H9 (cell line): ENCODE results near the gene DNAAF5. TPM values are rescaled to one million over a fixed set of nuclear protein-coding genes. Genes with fewer than 3 reads are reported as not detected.

Source experiments
- DNase-seq: peaks from one replicate; pipeline ENCODE4 v3.0.0-alpha.2; 2017
- H2AFZ ChIP-seq: one replicate; pipeline ENCODE4 v1.6.1; 2013; ENCODE audit warnings: mild to moderate bottlenecking, low read length, control low read depth, moderate library complexity
- H2AK5ac ChIP-seq: 2 replicates; pipeline ENCODE4 v1.6.1; 2013; ENCODE audit warnings: low read length, control low read depth, mixed read lengths; ENCODE audit not compliant: insufficient read length
- H2BK120ac ChIP-seq: one replicate; pipeline ENCODE4 v1.6.1; 2013; ENCODE audit warnings: low read depth, mild to moderate bottlenecking, low read length, control low read depth, inconsistent platforms; ENCODE audit not compliant: poor library complexity, severe bottlenecking
- H2BK12ac ChIP-seq: 2 replicates; pipeline ENCODE4 v1.6.1; 2013; ENCODE audit warnings: low read length, control low read depth, mixed read lengths, low read depth; ENCODE audit not compliant: insufficient read length
- H2BK15ac ChIP-seq: 2 replicates; pipeline ENCODE4 v1.6.1; 2013; ENCODE audit warnings: low read depth, low read length, control low read depth
- H2BK20ac ChIP-seq: one replicate; pipeline ENCODE4 v1.6.1; 2013; ENCODE audit warnings: low read depth, mild to moderate bottlenecking, low read length, control low read depth, inconsistent platforms; ENCODE audit not compliant: poor library complexity, severe bottlenecking
- H2BK5ac ChIP-seq: 2 replicates; pipeline ENCODE4 v1.6.1; 2013; ENCODE audit warnings: low read length, control low read depth, mixed read lengths; ENCODE audit not compliant: insufficient read length
- H3K14ac ChIP-seq: 2 replicates; pipeline ENCODE4 v1.6.1; 2013; ENCODE audit warnings: low read length, control low read depth; ENCODE audit not compliant: insufficient read depth
- H3K18ac ChIP-seq: 2 replicates; pipeline ENCODE4 v1.6.1; 2013; ENCODE audit warnings: low read depth, mild to moderate bottlenecking, mixed read lengths, low read length, control low read depth; ENCODE audit not compliant: insufficient read length
- H3K23ac ChIP-seq: 2 replicates; pipeline ENCODE4 v1.6.1; 2013; ENCODE audit warnings: low read length, control low read depth, mixed read lengths, low read depth; ENCODE audit not compliant: insufficient read length
- H3K23me2 ChIP-seq: 2 replicates; pipeline ENCODE4 v1.6.1; 2013; ENCODE audit warnings: low read depth, mild to moderate bottlenecking, mixed read lengths, low read length, control low read depth; ENCODE audit not compliant: insufficient read length, poor library complexity, severe bottlenecking
- H3K27ac ChIP-seq: 2 replicates; pipeline ENCODE4 v1.5.1; 2013; ENCODE audit warnings: low read length, control low read depth, mixed read lengths, low read depth; ENCODE audit not compliant: insufficient read length
- H3K27me3 ChIP-seq: 2 replicates; pipeline ENCODE4 v1.6.1; 2013; ENCODE audit warnings: low read length, control low read depth, inconsistent platforms; ENCODE audit not compliant: insufficient read depth
- H3K4ac ChIP-seq: 2 replicates; pipeline ENCODE4 v1.6.1; 2013; ENCODE audit warnings: low read depth, mild to moderate bottlenecking, control low read depth, inconsistent platforms, low read length, moderate library complexity
- H3K4me1 ChIP-seq: 2 replicates; pipeline ENCODE4 v1.6.1; 2013; ENCODE audit warnings: low read length, control low read depth, inconsistent platforms; ENCODE audit not compliant: insufficient read depth
- H3K4me2 ChIP-seq: 2 replicates; pipeline ENCODE4 v1.6.1; 2013; ENCODE audit warnings: low read length, control low read depth, mixed read lengths; ENCODE audit not compliant: insufficient read length, insufficient read depth
- H3K56ac ChIP-seq: 2 replicates; pipeline ENCODE4 v1.6.1; 2013; ENCODE audit warnings: low read depth, mild to moderate bottlenecking, mixed read lengths, low read length, control low read depth; ENCODE audit not compliant: insufficient read length
- H3K79me1 ChIP-seq: 2 replicates; pipeline ENCODE4 v1.6.1; 2013; ENCODE audit warnings: low read depth, mild to moderate bottlenecking, moderate library complexity, low read length, control low read depth, inconsistent platforms; ENCODE audit not compliant: insufficient read depth, poor library complexity, severe bottlenecking
- H3K79me2 ChIP-seq: 2 replicates; pipeline ENCODE4 v1.6.1; 2013; ENCODE audit warnings: low read length, control low read depth, inconsistent platforms; ENCODE audit not compliant: insufficient read depth
- H3K9ac ChIP-seq: 2 replicates; pipeline ENCODE4 v1.6.1; 2013; ENCODE audit warnings: low read length, control low read depth, mixed read lengths; ENCODE audit not compliant: insufficient read length; ENCODE audit errors: extremely low read depth
- H3K9me3 ChIP-seq: one replicate; pipeline ENCODE4 v1.6.1; 2013; ENCODE audit warnings: low read depth, low read length, inconsistent platforms; ENCODE audit not compliant: control insufficient read depth
- H3T11ph ChIP-seq: one replicate; pipeline ENCODE4 v1.6.1; 2013; ENCODE audit warnings: mild to moderate bottlenecking, low read length, control low read depth, inconsistent platforms
- H4K20me1 ChIP-seq: one replicate; pipeline ENCODE4 v1.6.1; 2013; ENCODE audit not compliant: control insufficient read depth, insufficient read length, insufficient read depth
- H4K5ac ChIP-seq: 2 replicates; pipeline ENCODE4 v1.6.1; 2013; ENCODE audit warnings: low read depth, mild to moderate bottlenecking, mixed read lengths, low read length, control low read depth; ENCODE audit not compliant: insufficient read length
- H4K8ac ChIP-seq: replicated peaks from 2 replicates; pipeline ENCODE4 v1.6.1; 2013; ENCODE audit warnings: low read length, control low read depth, mixed read lengths, low read depth; ENCODE audit not compliant: insufficient read length
- H4K91ac ChIP-seq: 2 replicates; pipeline ENCODE4 v1.6.1; 2013; ENCODE audit warnings: low read depth, mild to moderate bottlenecking, moderate library complexity, mixed read lengths, low read length, control low read depth; ENCODE audit not compliant: insufficient read length
- H3K27ac Mint-ChIP-seq, 3 experiments: 2 replicates in 2 of 3; 3 replicates in 1 of 3; pipeline ENCODE4 v1.8.0; 2020 to 2021; ENCODE audit warnings: mixed read lengths in 3 of 3, mild to moderate bottlenecking in 1 of 3, moderate library complexity in 1 of 3
- H3K27me3 Mint-ChIP-seq: 2 replicates; pipeline ENCODE4 v1.8.0; 2021; ENCODE audit warnings: low read depth, mild to moderate bottlenecking, moderate library complexity, mixed read lengths
- H3K36me3 Mint-ChIP-seq, 3 experiments: 2 replicates in 2 of 3; 3 replicates in 1 of 3; pipeline ENCODE4 v1.8.0; 2020 to 2021; ENCODE audit warnings: low read depth in 3 of 3, mixed read lengths in 3 of 3; ENCODE audit not compliant: insufficient read depth in 1 of 3
- H3K4me1 Mint-ChIP-seq, 2 experiments: 2 replicates each; pipeline ENCODE4 v1.8.0; 2020; ENCODE audit warnings: mixed read lengths in 2 of 2
- H3K4me3 Mint-ChIP-seq, 2 experiments: 2 replicates in 1 of 2; 3 replicates in 1 of 2; pipeline ENCODE4 v1.8.0; 2020 to 2021; ENCODE audit warnings: mild to moderate bottlenecking in 2 of 2, mixed read lengths in 2 of 2, moderate library complexity in 1 of 2
- H3K9me3 Mint-ChIP-seq, 2 experiments: 2 replicates in 1 of 2; 3 replicates in 1 of 2; pipeline ENCODE4 v1.8.0; 2020; ENCODE audit warnings: mild to moderate bottlenecking in 2 of 2, mixed read lengths in 2 of 2, moderate library complexity in 1 of 2
- CTCF ChIP-seq: fragments of 200-600 bp; sonication (generic); conservative IDR thresholded peaks from 3 replicates; pipeline ENCODE4 v1.8.0; 2021; ENCODE audit warnings: antibody characterized with exemption, mild to moderate bottlenecking
- WGBS: extraction: QIAGEN DNeasy Blood & Tissue Kit; methylation state at CpG from one replicate; pipeline ENCODE4 v1.1.7; 2013; ENCODE audit warnings: missing lambda C conversion rate, low lambda C conversion rate, mixed read lengths; ENCODE audit not compliant: insufficient read length; ENCODE audit errors: extremely low coverage; 5-methylcytosine and 5-hydroxymethylcytosine counted together
- total RNA-seq: library from RNA; stranded (reverse); gene quantifications from 2 replicates; pipeline ENCODE4 v1.2.1, GENCODE V29; 2021

The DNAAF5 gene
- total RNA-seq, 1 experiment from 2014 or later, result 43.5 TPM

GRCh38 chr7:724298-724697, 2.2 kb upstream of the DNAAF5 start:
- peaks cover 59 to 72% (median 63%) of the 10 kb centered on the region in 3 experiments for H3K36me3 Mint-ChIP-seq
- H4K20me1 ChIP-seq, result no peaks in the 10 kb centered on the region
- no peak overlapping the region for H2BK5ac ChIP-seq
- no peaks in the 10 kb centered on the region for H3K79me1 ChIP-seq
- no peaks in the 10 kb centered on the region; the same call in 1 of the 2 replicates for H3K4me1 ChIP-seq
- H3K9ac ChIP-seq, result no peak overlapping the region
- H3K4me2 ChIP-seq, result no peak overlapping the region
- no peak overlapping the region for H3K14ac ChIP-seq
- WGBS, result no CpG with 5 or more reads among the region's 7 CpGs
- H3K56ac ChIP-seq, result no peak overlapping the region
- peaks cover 53 to 55% of the 10 kb centered on the region in 2 experiments for H3K9me3 Mint-ChIP-seq
- peaks cover 9% of the 10 kb centered on the region for H3K23me2 ChIP-seq
- no peak for TF ChIP-seq CTCF
- H3K27ac Mint-ChIP-seq, result no peak overlapping the region
- no peak overlapping the region for H3T11ph ChIP-seq
- H4K5ac ChIP-seq, result no peak overlapping the region
- no peak overlapping the region for H2BK12ac ChIP-seq
- no peaks in the 10 kb centered on the region for H3K9me3 ChIP-seq
- H3K79me2 ChIP-seq, result peaks cover 23% of the 10 kb centered on the region; the same call in 1 of the 2 replicates
- H4K91ac ChIP-seq, result no peak overlapping the region
- no peak overlapping the region for H2BK120ac ChIP-seq
- no peak overlapping the region for H2BK15ac ChIP-seq
- no peak overlapping the region for H4K8ac ChIP-seq
- H3K18ac ChIP-seq, result no peak overlapping the region
- H3K4me3 Mint-ChIP-seq, result no peak overlapping the region
- H2BK20ac ChIP-seq, result no peak overlapping the region
- H3K27me3 Mint-ChIP-seq, result peaks cover 1% of the 10 kb centered on the region; the same call in 1 of the 2 replicates
- no peak overlapping the region for H3K27ac ChIP-seq
- no peak overlapping the region for H2AFZ ChIP-seq
- peaks cover 15 to 18% of the 10 kb centered on the region in 2 experiments for H3K4me1 Mint-ChIP-seq
- no peak overlapping the region for H2AK5ac ChIP-seq
- no peak overlapping the region for H3K23ac ChIP-seq
- H3K27me3 ChIP-seq, result no peaks in the 10 kb centered on the region
- H3K4ac ChIP-seq, result no peak overlapping the region
- DNase-seq, result no peak
